HCT116 (cell line): ENCODE results near the gene TIAM2. TPM values are rescaled to one million over a fixed set of nuclear protein-coding genes. Genes with fewer than 3 reads are reported as not detected.
A peak's percentile ranks its signal among the peaks of the same experiment; 100 is the strongest.
"Not testable (repeated sequence)": the region's sequence is repeated elsewhere in the genome, so short reads cannot be mapped to it uniquely, and the experiment has no call there.

ENCODE experiments used
- ATAC-seq: fragments of 200-7000 bp; cut with Tn5 transposase; 2 replicates; pipeline ENCODE4 v1.9.1; 2020; ENCODE audit warnings: mild to moderate bottlenecking, moderate library complexity
- BruUV-seq: library from RNA; stranded (reverse); fragments of 400-500 nt; replicated peaks from 2 replicates; lab custom pipeline; 2021; lab: Mats Ljungman, UMichigan
- CTCF ChIA-PET: fragments of 300-600 bp; sonication (Branson Sonifier 250); formaldehyde crosslinking; loops from one replicate; lab custom pipeline; 2021; ENCODE audit warnings: antibody characterized with exemption; lab: Charles Lee
- POLR2A ChIA-PET: fragments of 300-600, 350-600 bp; sonication (Branson Sonifier 250); formaldehyde crosslinking; loops from one replicate; lab custom pipeline; 2021; ENCODE audit warnings: antibody characterized with exemption; lab: Charles Lee
- RAD21 ChIA-PET, 2 experiments: fragments of 300-600 bp; sonication (Branson Sonifier 250); formaldehyde crosslinking; loops; one replicate each; lab custom pipeline; 2023; ENCODE audit warnings: low total read pairs in 2 of 2; ENCODE audit not compliant: uncharacterized antibody in 2 of 2, unreplicated experiment in 2 of 2, low non-redundant PET in 1 of 2; lab: Charles Lee
- DNase-seq: peaks from one replicate; pipeline ENCODE4 v3.0.0-alpha.2; 2010; ENCODE audit warnings: low read depth, low spot score
- H2AFZ ChIP-seq: fragments of 200-600 bp; shearing (Covaris generic), sonication (generic); 2 replicates; pipeline ENCODE4 v1.6.1; 2017; ENCODE audit warnings: low read depth, mixed run types, mixed read lengths, antibody characterized with exemption, low read length; ENCODE audit not compliant: poor library complexity, severe bottlenecking
- H3K27ac ChIP-seq: 2 replicates; pipeline ENCODE4 v1.5.1; 2012; ENCODE audit warnings: low read depth, low read length
- H3K27me3 ChIP-seq: fragments of 200-600 bp; sonication (generic); 2 replicates; pipeline ENCODE4 v1.6.1; 2016; ENCODE audit warnings: mixed run types, low read length, mixed read lengths; ENCODE audit not compliant: insufficient read depth
- H3K36me3 ChIP-seq, 2 experiments: fragments of 200-500 bp in 1 of 2; fragments of 200-600 bp in 1 of 2; sonication (Bioruptor generic) in 1 of 2; sonication (generic) in 1 of 2; 2 replicates each; pipeline versions ENCODE4 v1.5.1 to v1.6.1; 2014 to 2016; ENCODE audit warnings: low read length in 2 of 2, inconsistent platforms in 1 of 2, mixed read lengths in 1 of 2, mixed run types in 1 of 2; ENCODE audit not compliant: insufficient read depth in 2 of 2, control insufficient read depth in 1 of 2
- H3K4me1 ChIP-seq, 2 experiments: fragments of 200-600 bp in 1 of 2; sonication (generic) in 1 of 2; 2 replicates each; pipeline versions ENCODE4 v1.5.1 to v1.6.1; 2012 to 2017; ENCODE audit warnings: low read length in 2 of 2, inconsistent platforms in 1 of 2, mild to moderate bottlenecking in 1 of 2, mixed read lengths in 1 of 2, mixed run types in 1 of 2, moderate library complexity in 1 of 2; ENCODE audit not compliant: insufficient read depth in 2 of 2, control insufficient read depth in 1 of 2
- H3K4me2 ChIP-seq: fragments of 200-600 bp; sonication (generic); 2 replicates; pipeline ENCODE4 v1.6.1; 2017; ENCODE audit warnings: mixed run types, low read length, mixed read lengths
- H3K4me3 ChIP-seq, 2 experiments: fragments of 200-600 bp in 1 of 2; sonication (generic) in 1 of 2; replicated peaks in 1 of 2; 2 replicates each; pipeline ENCODE4 v1.5.1; 2011 to 2016; ENCODE audit warnings: low read length in 2 of 2, control low read depth in 1 of 2, low read depth in 1 of 2, mild to moderate bottlenecking in 1 of 2, mixed read lengths in 1 of 2, mixed run types in 1 of 2
- H3K79me2 ChIP-seq: fragments of 200-600 bp; sonication (generic); 2 replicates; pipeline ENCODE4 v1.6.1; 2017; ENCODE audit warnings: mild to moderate bottlenecking, mixed run types, low read length, moderate library complexity, mixed read lengths; ENCODE audit not compliant: insufficient read depth
- H3K9ac ChIP-seq: fragments of 200-600 bp; sonication (generic); 2 replicates; pipeline ENCODE4 v1.6.1; 2016; ENCODE audit warnings: low read length, mixed read lengths
- H3K9me2 ChIP-seq: fragments of 200-600 bp; sonication (generic), shearing (Covaris generic); 2 replicates; pipeline ENCODE4 v1.6.1; 2017; ENCODE audit warnings: mixed run types, mild to moderate bottlenecking, moderate library complexity; ENCODE audit not compliant: insufficient read depth
- H3K9me3 ChIP-seq, 2 experiments: fragments of 200-500 bp in 1 of 2; fragments of 200-600 bp in 1 of 2; sonication (Bioruptor generic) in 1 of 2; sonication (generic) in 1 of 2; 2 replicates each; pipeline ENCODE4 v1.6.1; 2014 to 2017; ENCODE audit warnings: low read length in 2 of 2, mixed read lengths in 2 of 2, inconsistent platforms in 1 of 2, low read depth in 1 of 2, mild to moderate bottlenecking in 1 of 2, mixed run types in 1 of 2, moderate library complexity in 1 of 2; ENCODE audit not compliant: control insufficient read depth in 1 of 2, insufficient read depth in 1 of 2
- H4K20me1 ChIP-seq: fragments of 200-600 bp; sonication (generic), shearing (Covaris generic); 2 replicates; pipeline ENCODE4 v1.6.1; 2017; ENCODE audit warnings: mixed run types, mild to moderate bottlenecking, moderate library complexity; ENCODE audit not compliant: insufficient read depth
- CTCF ChIP-seq, 3 experiments: fragments of 200-600 bp in 1 of 3; sonication (generic) in 1 of 3; IDR thresholded peaks in 2 of 3; conservative IDR thresholded peaks in 1 of 3; 2 replicates each; pipeline ENCODE4 v1.5.1; 2012 to 2017; ENCODE audit warnings: low read depth in 2 of 3, low read length in 2 of 3, antibody characterized with exemption in 1 of 3, borderline replicate concordance in 1 of 3, control low read depth in 1 of 3, mild to moderate bottlenecking in 1 of 3, mixed read lengths in 1 of 3, mixed run types in 1 of 3, moderate library complexity in 1 of 3; ENCODE audit not compliant: insufficient read depth in 1 of 3
- ELF1 ChIP-seq: IDR thresholded peaks from 2 replicates; pipeline ENCODE4 v1.6.1; 2012; ENCODE audit warnings: low read depth, borderline replicate concordance
- POLR2A ChIP-seq: IDR thresholded peaks from 2 replicates; pipeline ENCODE4 v1.7.0; 2011; ENCODE audit warnings: borderline replicate concordance; ENCODE audit not compliant: insufficient read depth, insufficient read length; ENCODE audit errors: extremely low read depth
- POLR2AphosphoS5 ChIP-seq: IDR thresholded peaks from 2 replicates; pipeline ENCODE4 v1.6.1; 2011; ENCODE audit warnings: mild to moderate bottlenecking, low read depth, low read length, moderate library complexity
- RAD21 ChIP-seq: IDR thresholded peaks from 2 replicates; pipeline ENCODE4 v1.6.1; 2012; ENCODE audit warnings: low read depth, mild to moderate bottlenecking
- TCF7L2 ChIP-seq: IDR thresholded peaks from 2 replicates; pipeline ENCODE4 v1.7.0; 2011; ENCODE audit warnings: borderline replicate concordance, inconsistent platforms; ENCODE audit not compliant: insufficient read depth, insufficient read length; ENCODE audit errors: extremely low read depth
- ZFX ChIP-seq: fragments of 450-650 bp; IDR thresholded peaks from 2 replicates; pipeline ENCODE4 v1.6.1; 2017
- intact Hi-C: fragments of 100-400 bp; cut with micrococcal nuclease; formaldehyde crosslinking; loops from 2 replicates; pipeline ENCODE4 v1.10.0; 2022
- total RNA-seq: library from RNA; stranded (reverse); gene quantifications from one replicate; pipeline ENCODE4 v1.2.1, GENCODE V29; 2021; ENCODE audit not compliant: unreplicated experiment
- TF ChIP-seq, protein P1 (sequence below): IDR thresholded peaks from 2 replicates; pipeline ENCODE4 v1.6.1; 2011; ENCODE audit warnings: mild to moderate bottlenecking, low read length, moderate library complexity; ENCODE audit not compliant: insufficient replicate concordance; ENCODE audit errors: extremely low read depth
- TF ChIP-seq, protein P2 (sequence below): IDR thresholded peaks from 2 replicates; pipeline ENCODE4 v1.6.1; 2012; ENCODE audit warnings: low read depth

Gene TIAM2
- total RNA-seq, 1 experiment from 2014 or later = 9.4 TPM

GRCh38 chr6:155268088-155268867 is 273.2 kb downstream of the TIAM2 start:
- H3K4me2 ChIP-seq, RAD21 ChIA-PET, H3K27me3 ChIP-seq, H2AFZ ChIP-seq, H3K36me3 ChIP-seq, H3K4me1 ChIP-seq, H3K79me2 ChIP-seq, H4K20me1 ChIP-seq, H3K4me3 ChIP-seq, H3K9me3 ChIP-seq, H3K9ac ChIP-seq, H3K27ac ChIP-seq, POLR2A ChIA-PET, BruUV-seq, H3K9me2 ChIP-seq: not testable (repeated sequence)
- TF ChIP-seq RAD21 (peak; percentile 42; the same call in 1 of the 2 replicates), CTCF (IDR thresholded peaks at IDR 0.05 in 2 of 3, conservative IDR thresholded peaks at IDR 0.05 in 1 of 3; ENCODE audit: borderline replicate concordance in 1 of 3, insufficient read depth in 1 of 3, low read depth in 2 of 3, low read length in 2 of 3) (peak; percentile 18 to 76 (median 76); a peak in 4 of 6 replicates)
- CTCF ChIA-PET = interaction anchor here (1.5 kb wide), 1 partner anchor 91 kb away, joined by 3 read pairs; no protein-coding TSS in a partner anchor
- intact Hi-C loops = loop anchor here (1.0 kb wide), 1 partner anchor 91 kb away; no protein-coding TSS in a partner anchor
- ATAC-seq = peak; percentile 86
- DNase-seq = peak; percentile 27

GRCh38 chr6:155269765-155270164 is 274.6 kb downstream of the TIAM2 start:
- H3K79me2 ChIP-seq = no peaks in the 10 kb centered on the region; the same call in 1 of the 2 replicates
- POLR2A ChIA-PET = no interaction called here
- no peak overlapping the region for H2AFZ ChIP-seq
- H3K27me3 ChIP-seq = no peaks in the 10 kb centered on the region
- intact Hi-C loops = no loop called here
- no peak for DNase-seq
- H3K4me2 ChIP-seq = no peak overlapping the region
- H3K4me3 ChIP-seq = no peak overlapping the region
- TF ChIP-seq, protein P1, sequence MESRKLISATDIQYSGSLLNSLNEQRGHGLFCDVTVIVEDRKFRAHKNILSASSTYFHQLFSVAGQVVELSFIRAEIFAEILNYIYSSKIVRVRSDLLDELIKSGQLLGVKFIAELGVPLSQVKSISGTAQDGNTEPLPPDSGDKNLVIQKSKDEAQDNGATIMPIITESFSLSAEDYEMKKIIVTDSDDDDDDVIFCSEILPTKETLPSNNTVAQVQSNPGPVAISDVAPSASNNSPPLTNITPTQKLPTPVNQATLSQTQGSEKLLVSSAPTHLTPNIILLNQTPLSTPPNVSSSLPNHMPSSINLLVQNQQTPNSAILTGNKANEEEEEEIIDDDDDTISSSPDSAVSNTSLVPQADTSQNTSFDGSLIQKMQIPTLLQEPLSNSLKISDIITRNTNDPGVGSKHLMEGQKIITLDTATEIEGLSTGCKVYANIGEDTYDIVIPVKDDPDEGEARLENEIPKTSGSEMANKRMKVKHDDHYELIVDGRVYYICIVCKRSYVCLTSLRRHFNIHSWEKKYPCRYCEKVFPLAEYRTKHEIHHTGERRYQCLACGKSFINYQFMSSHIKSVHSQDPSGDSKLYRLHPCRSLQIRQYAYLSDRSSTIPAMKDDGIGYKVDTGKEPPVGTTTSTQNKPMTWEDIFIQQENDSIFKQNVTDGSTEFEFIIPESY = no peak
- TF ChIP-seq ZFX = no peak
- no peak for TF ChIP-seq ELF1
- no peak for TF ChIP-seq POLR2A
- no peak for TF ChIP-seq POLR2AphosphoS5
- TF ChIP-seq TCF7L2 = no peak
- TF ChIP-seq, protein P2, sequence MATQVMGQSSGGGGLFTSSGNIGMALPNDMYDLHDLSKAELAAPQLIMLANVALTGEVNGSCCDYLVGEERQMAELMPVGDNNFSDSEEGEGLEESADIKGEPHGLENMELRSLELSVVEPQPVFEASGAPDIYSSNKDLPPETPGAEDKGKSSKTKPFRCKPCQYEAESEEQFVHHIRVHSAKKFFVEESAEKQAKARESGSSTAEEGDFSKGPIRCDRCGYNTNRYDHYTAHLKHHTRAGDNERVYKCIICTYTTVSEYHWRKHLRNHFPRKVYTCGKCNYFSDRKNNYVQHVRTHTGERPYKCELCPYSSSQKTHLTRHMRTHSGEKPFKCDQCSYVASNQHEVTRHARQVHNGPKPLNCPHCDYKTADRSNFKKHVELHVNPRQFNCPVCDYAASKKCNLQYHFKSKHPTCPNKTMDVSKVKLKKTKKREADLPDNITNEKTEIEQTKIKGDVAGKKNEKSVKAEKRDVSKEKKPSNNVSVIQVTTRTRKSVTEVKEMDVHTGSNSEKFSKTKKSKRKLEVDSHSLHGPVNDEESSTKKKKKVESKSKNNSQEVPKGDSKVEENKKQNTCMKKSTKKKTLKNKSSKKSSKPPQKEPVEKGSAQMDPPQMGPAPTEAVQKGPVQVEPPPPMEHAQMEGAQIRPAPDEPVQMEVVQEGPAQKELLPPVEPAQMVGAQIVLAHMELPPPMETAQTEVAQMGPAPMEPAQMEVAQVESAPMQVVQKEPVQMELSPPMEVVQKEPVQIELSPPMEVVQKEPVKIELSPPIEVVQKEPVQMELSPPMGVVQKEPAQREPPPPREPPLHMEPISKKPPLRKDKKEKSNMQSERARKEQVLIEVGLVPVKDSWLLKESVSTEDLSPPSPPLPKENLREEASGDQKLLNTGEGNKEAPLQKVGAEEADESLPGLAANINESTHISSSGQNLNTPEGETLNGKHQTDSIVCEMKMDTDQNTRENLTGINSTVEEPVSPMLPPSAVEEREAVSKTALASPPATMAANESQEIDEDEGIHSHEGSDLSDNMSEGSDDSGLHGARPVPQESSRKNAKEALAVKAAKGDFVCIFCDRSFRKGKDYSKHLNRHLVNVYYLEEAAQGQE = no peak
- TF ChIP-seq, all 23 proteins: peak for 0
- H4K20me1 ChIP-seq = no peaks in the 10 kb centered on the region
- ChIA-PET CTCF (no interaction called here), RAD21 (no interaction called here)
- no peak for ATAC-seq
- no TSS peak for BruUV-seq
- no peak overlapping the region for H3K27ac ChIP-seq
- no peaks in the 10 kb centered on the region for H3K9me3 ChIP-seq
- H3K36me3 ChIP-seq = no peaks in the 10 kb centered on the region
- peaks cover 5 to 16% of the 10 kb centered on the region in 2 experiments for H3K4me1 ChIP-seq
- H3K9me2 ChIP-seq = no peaks in the 10 kb centered on the region
- H3K9ac ChIP-seq = no peak overlapping the region
